Ascending aorta (tissue), 2 donors: Measurements from ENCODE around the gene PCNX1. TPM values are rescaled to one million over a fixed set of nuclear protein-coding genes. Genes with fewer than 3 reads are reported as not detected.
"Not testable (repeated sequence)": the region's sequence is repeated elsewhere in the genome, so short reads cannot be mapped to it uniquely, and the experiment has no call there.

Source experiments
- DNase-seq, 2 donors: peaks; one replicate each; pipeline ENCODE4 v3.0.0-alpha.2; 2019; ENCODE audit warnings: low spot score in 2 of 2
- H3K27ac ChIP-seq, 2 donors: fragments of 200-600 bp; sonication (generic); one replicate each; pipeline ENCODE4 v1.5.1; 2016 to 2017; ENCODE audit warnings: mild to moderate bottlenecking in 1 of 2
- H3K27me3 ChIP-seq: fragments of 200-600 bp; sonication (generic); one replicate; pipeline ENCODE4 v1.5.1; 2017
- H3K36me3 ChIP-seq, 2 donors: fragments of 200-600 bp; sonication (generic); one replicate each; pipeline ENCODE4 v1.5.1; 2016
- H3K4me1 ChIP-seq, 2 donors: fragments of 200-600 bp; sonication (generic); one replicate each; pipeline ENCODE4 v1.5.1; 2016 to 2017; ENCODE audit warnings: mild to moderate bottlenecking in 1 of 2
- H3K4me3 ChIP-seq, 2 donors: fragments of 200-600 bp; sonication (generic); one replicate each; pipeline ENCODE4 v1.5.1; 2016 to 2017; ENCODE audit warnings: mild to moderate bottlenecking in 1 of 2
- H3K9me3 ChIP-seq, 2 donors: fragments of 200-600 bp; sonication (generic); one replicate each; pipeline ENCODE4 v1.5.1; 2016
- intact Hi-C: fragments of 100-400 bp; cut with DNase I; formaldehyde crosslinking; loops from one replicate; pipeline ENCODE4 v1.15.1; 2023
- total RNA-seq: library from RNA; depleted of rRNA; stranded (reverse); fragments of >200 nt; gene quantifications from one replicate; pipeline ENCODE4 v1.1.0, GENCODE V29; 2016
- TF ChIP-seq, protein P1 (sequence below), 3 experiments: fragments of 200-600 bp in 2 of 3; fragments of 450-650 bp in 1 of 3; sonication (generic) in 2 of 3; IDR thresholded peaks; one replicate each; pipeline ENCODE4 v1.5.1; 2016 to 2019; ENCODE audit warnings: antibody characterized with exemption in 3 of 3, mild to moderate bottlenecking in 1 of 3, moderate library complexity in 1 of 3

PCNX1 gene
- total RNA-seq, 1 donor from 2014 or later = 73.1 TPM

DNA sequence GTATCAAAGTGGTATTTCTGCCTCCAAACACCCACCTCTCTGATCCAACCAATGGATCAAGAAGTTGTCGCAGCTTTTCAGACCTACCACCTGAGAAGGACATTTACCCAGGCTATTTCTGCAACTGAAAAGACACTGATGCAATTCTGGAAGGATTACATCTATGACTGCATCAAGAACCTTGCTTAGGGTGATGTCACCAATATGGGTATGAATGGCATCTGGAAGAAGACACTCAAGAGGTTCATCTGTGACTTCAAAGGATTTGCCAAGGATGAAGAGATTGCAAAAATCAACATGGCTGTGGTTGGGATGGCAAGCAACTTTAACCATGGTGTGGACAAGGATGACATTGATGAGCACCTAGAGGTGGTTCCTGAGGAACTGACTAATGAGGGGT, 154.2 kb downstream of the PCNX1 start:
- no peak for DNase-seq
- TF ChIP-seq, protein P1, sequence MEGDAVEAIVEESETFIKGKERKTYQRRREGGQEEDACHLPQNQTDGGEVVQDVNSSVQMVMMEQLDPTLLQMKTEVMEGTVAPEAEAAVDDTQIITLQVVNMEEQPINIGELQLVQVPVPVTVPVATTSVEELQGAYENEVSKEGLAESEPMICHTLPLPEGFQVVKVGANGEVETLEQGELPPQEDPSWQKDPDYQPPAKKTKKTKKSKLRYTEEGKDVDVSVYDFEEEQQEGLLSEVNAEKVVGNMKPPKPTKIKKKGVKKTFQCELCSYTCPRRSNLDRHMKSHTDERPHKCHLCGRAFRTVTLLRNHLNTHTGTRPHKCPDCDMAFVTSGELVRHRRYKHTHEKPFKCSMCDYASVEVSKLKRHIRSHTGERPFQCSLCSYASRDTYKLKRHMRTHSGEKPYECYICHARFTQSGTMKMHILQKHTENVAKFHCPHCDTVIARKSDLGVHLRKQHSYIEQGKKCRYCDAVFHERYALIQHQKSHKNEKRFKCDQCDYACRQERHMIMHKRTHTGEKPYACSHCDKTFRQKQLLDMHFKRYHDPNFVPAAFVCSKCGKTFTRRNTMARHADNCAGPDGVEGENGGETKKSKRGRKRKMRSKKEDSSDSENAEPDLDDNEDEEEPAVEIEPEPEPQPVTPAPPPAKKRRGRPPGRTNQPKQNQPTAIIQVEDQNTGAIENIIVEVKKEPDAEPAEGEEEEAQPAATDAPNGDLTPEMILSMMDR (IDR thresholded peaks at IDR 0.05) = no peak
- Histone ChIP-seq H3K9me3 (no peaks in the 10 kb centered on the region), H3K27ac (no peak overlapping the region), H3K36me3 (peaks cover 24 to 64% of the 10 kb centered on the region in 2 donors), H3K27me3 (no peaks in the 10 kb centered on the region), H3K4me3 (no peak overlapping the region), H3K4me1 (no peaks in the 10 kb centered on the region)
- intact Hi-C loops = no loop called here

DNA sequence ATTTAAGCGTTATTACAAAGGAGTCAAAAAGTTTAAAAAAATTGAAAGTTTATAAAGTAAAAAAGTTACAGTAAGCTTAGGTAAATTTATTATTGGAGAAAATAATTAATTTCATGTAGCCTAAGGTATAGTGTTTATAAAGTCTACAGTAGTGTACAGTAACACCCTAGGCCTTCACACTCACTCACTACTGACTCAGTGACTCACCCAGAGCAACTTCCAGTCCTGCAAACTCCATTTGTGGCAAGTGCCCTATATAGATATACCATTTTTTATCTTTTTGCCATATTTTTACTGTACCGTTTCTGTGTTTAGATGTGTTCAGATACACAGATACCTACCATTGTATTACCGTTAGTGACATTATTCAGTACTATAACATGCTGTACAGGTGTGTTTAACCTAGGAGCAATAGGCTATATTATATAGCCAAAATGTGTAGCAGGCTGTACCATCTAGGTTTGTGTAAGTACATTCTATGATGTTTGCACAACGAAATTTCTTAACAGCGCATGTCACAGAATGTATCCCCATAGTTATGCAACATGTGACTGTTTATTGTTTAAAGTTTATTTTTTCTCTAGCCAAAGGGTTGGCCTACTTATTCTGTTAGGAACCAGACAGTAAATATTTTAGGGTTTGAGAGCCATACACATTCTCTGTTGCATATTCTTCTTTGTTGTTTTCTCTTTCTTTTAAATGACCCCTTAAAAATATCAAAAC, 155.5 kb downstream of the PCNX1 start:
- Histone ChIP-seq H3K27me3 (no peaks in the 10 kb centered on the region), H3K36me3 (peaks cover 24 to 58% of the 10 kb centered on the region in 2 donors), H3K4me3 (no peak overlapping the region), H3K4me1 (no peaks in the 10 kb centered on the region), H3K27ac (no peak overlapping the region), H3K9me3 (no peaks in the 10 kb centered on the region)
- no peak for DNase-seq
- intact Hi-C loops = no loop called here
- TF ChIP-seq, protein P1 (IDR thresholded peaks at IDR 0.05) = no peak

DNA sequence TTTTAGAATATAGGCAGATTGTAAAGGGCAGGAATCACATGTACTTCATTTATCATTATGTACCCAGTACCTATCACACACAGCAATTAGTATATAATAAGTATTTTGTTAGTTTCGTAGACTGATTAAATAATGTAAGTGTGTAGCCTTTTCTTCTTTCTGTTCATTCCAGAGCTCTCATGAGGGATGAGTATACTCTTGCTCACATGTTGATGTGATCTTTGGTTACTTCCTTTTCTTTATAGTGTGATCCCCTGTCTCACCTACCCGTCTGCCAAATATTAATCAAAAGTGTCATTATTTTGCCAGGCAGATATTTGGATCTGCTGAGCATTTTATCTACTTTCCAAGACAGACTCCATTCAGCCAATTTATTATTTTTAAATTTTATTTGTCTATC, 156.1 kb downstream of the PCNX1 start:
- DNase-seq = no peak
- no peaks in the 10 kb centered on the region for H3K27me3 ChIP-seq

DNA sequence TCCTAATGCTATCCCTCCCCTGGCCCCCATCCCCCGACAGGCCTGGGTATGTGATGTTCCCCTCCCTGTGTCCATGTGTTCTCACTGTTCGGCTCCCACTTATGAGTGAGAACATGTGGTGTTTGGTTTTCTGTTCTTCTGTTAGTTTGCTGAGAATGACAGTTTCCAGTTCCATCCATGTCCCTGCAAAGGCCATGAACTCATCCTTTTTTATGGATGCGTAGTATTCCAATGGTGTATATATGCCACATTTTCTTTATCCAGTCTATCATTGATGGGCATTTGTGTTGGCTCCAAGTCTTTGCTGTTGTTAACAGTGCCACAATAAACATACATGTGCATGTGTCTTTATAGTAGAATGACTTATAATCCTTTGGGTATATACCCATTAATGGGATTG, 157.5 kb downstream of the PCNX1 start:
- H3K4me3 ChIP-seq, H3K27me3 ChIP-seq, H3K9me3 ChIP-seq, DNase-seq, H3K4me1 ChIP-seq, intact Hi-C loops, H3K27ac ChIP-seq: not testable (repeated sequence)
- H3K36me3 ChIP-seq = peaks cover 18 to 52% of the 10 kb centered on the region in 2 donors

More for the DNA sequence above, 156.1 kb downstream of the PCNX1 start:
- Histone ChIP-seq H3K36me3 (peaks cover 22 to 52% of the 10 kb centered on the region in 2 donors), H3K4me3 (no peak overlapping the region), H3K9me3 (no peaks in the 10 kb centered on the region), H3K4me1 (no peaks in the 10 kb centered on the region), H3K27ac (no peak overlapping the region)
- intact Hi-C loops = no loop called here
- TF ChIP-seq, protein P1 (IDR thresholded peaks at IDR 0.05) = no peak

DNA sequence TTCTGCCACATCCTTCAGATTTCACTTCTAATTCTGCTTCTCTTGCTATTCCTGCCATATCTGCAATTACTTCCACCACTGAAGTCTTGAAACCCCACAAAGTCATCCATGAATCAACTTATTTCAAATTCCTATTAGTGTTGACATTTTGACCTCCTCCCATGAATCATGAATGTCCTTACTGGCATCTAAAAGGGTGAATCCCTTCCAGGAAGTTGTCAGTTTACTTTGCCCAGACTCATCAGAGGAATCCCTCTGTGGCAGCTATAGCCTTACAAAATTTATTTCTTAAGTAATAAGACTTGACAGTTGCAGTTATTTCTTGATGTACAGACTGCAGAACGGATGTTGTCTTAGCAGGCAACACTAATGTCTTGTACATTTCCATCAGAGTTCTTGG, 162.9 kb downstream of the PCNX1 start:
- Histone ChIP-seq H3K9me3 (no peaks in the 10 kb centered on the region), H3K4me1 (no peaks in the 10 kb centered on the region), H3K36me3 (peaks cover 17 to 59% of the 10 kb centered on the region in 2 donors), H3K4me3 (no peak overlapping the region), H3K27ac (no peak overlapping the region), H3K27me3 (no peaks in the 10 kb centered on the region)
- no peak for DNase-seq
- TF ChIP-seq, protein P1 (IDR thresholded peaks at IDR 0.05) = no peak
- intact Hi-C loops = no loop called here

DNA sequence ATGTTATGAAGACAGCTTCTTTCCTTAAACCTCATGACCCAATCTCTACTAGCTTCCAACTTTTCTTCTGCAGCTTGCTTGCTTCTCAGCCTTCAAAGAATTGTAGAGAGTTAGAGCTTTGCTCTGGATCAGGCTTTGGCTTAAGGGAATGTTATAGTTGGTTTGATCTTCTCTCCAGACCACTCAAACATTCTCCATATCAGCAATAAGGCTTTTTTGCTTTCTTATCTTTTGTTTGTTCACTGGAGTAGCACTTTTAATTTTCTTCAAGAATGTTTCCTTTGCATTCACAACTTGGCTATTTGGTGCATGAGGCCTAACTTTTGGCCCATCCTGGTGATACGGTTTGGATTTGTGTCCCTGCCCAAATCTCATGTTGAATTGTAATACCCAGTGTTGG, 163.8 kb downstream of the PCNX1 start:
- H3K27ac ChIP-seq = no peak overlapping the region
- intact Hi-C loops = no loop called here
- H3K9me3 ChIP-seq = no peaks in the 10 kb centered on the region
- peaks cover 17 to 64% of the 10 kb centered on the region in 2 donors for H3K36me3 ChIP-seq
- H3K27me3 ChIP-seq = no peaks in the 10 kb centered on the region
- no peaks in the 10 kb centered on the region for H3K4me1 ChIP-seq
- no peak overlapping the region for H3K4me3 ChIP-seq
- no peak for DNase-seq
- TF ChIP-seq, protein P1 (IDR thresholded peaks at IDR 0.05) = no peak
